ENCODE results near the gene DPH7. TPM values are rescaled to one million over a fixed set of nuclear protein-coding genes. Genes with fewer than 3 reads are reported as not detected.
"Not testable (repeated sequence)": the region's sequence is repeated elsewhere in the genome, so short reads cannot be mapped to it uniquely, and the experiment has no call there.

DPH7 gene
- total RNA-seq, 6 experiments from 2014 or later, result 9.2 to 17.8 (median 11.8) TPM

- TF ChIP-seq CTCF (IDR thresholded peaks at IDR 0.05), result no peak
- TF ChIP-seq POLR2A (IDR thresholded peaks at IDR 0.05), result no peak
- Histone ChIP-seq H3K27ac (no peak overlapping the region), H3K4me1 (peaks cover 0 to 23% (median 5%) of the 10 kb centered on the region in 4 donors), H3K27me3 (no peaks in the 10 kb centered on the region), H3K36me3 (peaks cover 0 to 30% (median 10%) of the 10 kb centered on the region in 4 donors), H3K4me3 (no peak overlapping the region), H3K9me3 (no peaks in the 10 kb centered on the region)
- DNase-seq, result no peak
- ATAC-seq, result no peak
- intact Hi-C loops (cut with DNase I), result no loop called here
- WGBS (ENCODE audit: insufficient coverage, low coverage, low lambda C conversion rate, missing lambda C conversion rate), result 97% methylated on average over 5 of the region's 10 CpGs
Observed at GRCh38 chr9:137574192-137574591, 4.5 kb downstream of the DPH7 start.

- ATAC-seq (no peak), DNase-seq (no peak)
- Histone ChIP-seq H3K27ac (no peak overlapping the region), H3K9me3 (no peaks in the 10 kb centered on the region), H3K4me3 (no peak overlapping the region), H3K27me3 (no peaks in the 10 kb centered on the region), H3K4me1 (no peaks in the 10 kb centered on the region), H3K36me3 (peaks cover 0 to 25% (median 8%) of the 10 kb centered on the region in 4 donors)
- no peak for TF ChIP-seq POLR2A (IDR thresholded peaks at IDR 0.05)
- no peak for TF ChIP-seq CTCF (IDR thresholded peaks at IDR 0.05)
- WGBS (ENCODE audit: insufficient coverage, low coverage, low lambda C conversion rate, missing lambda C conversion rate), result 100% methylated on average over 1 of the region's 3 CpGs
- intact Hi-C loops (cut with DNase I), result no loop called here
Observed at GRCh38 chr9:137570566-137570965, 8.2 kb downstream of the DPH7 start.

- TF ChIP-seq CTCF (IDR thresholded peaks at IDR 0.05), result no peak
- no peak for TF ChIP-seq POLR2A (IDR thresholded peaks at IDR 0.05)
- H3K27ac ChIP-seq, result no peak overlapping the region
- intact Hi-C loops (cut with DNase I), result no loop called here
- peaks cover 0 to 18% (median 8%) of the 10 kb centered on the region in 4 donors for H3K36me3 ChIP-seq
- no peak for DNase-seq
- ATAC-seq, result no peak
- H3K9me3 ChIP-seq, result no peaks in the 10 kb centered on the region
- no peaks in the 10 kb centered on the region for H3K27me3 ChIP-seq
- 98% methylated on average over 5 of the region's 5 CpGs for WGBS (ENCODE audit: insufficient coverage, low coverage, low lambda C conversion rate, missing lambda C conversion rate)
- H3K4me3 ChIP-seq, result no peak overlapping the region
- H3K4me1 ChIP-seq, result no peaks in the 10 kb centered on the region
Observed at GRCh38 chr9:137569609-137570203, 9.0 kb downstream of the DPH7 start.

GRCh38 chr9:137568445-137568844 is 10.3 kb downstream of the DPH7 start:
- DNase-seq; H3K4me1 ChIP-seq; H3K4me3 ChIP-seq; H3K27me3 ChIP-seq; intact Hi-C loops (cut with DNase I); ATAC-seq; H3K27ac ChIP-seq; H3K9me3 ChIP-seq: not testable (repeated sequence)
- peaks cover 0 to 16% (median 5%) of the 10 kb centered on the region in 4 donors for H3K36me3 ChIP-seq
- WGBS (ENCODE audit: insufficient coverage, low coverage, low lambda C conversion rate, missing lambda C conversion rate), result 85% methylated on average over 2 of the region's 5 CpGs

- TF ChIP-seq CTCF (IDR thresholded peaks at IDR 0.05) (no peak), POLR2A (IDR thresholded peaks at IDR 0.05) (no peak)
- Histone ChIP-seq H3K4me1 (peaks cover 0 to 9% (median 0%) of the 10 kb centered on the region in 4 donors), H3K4me3 (no peak overlapping the region), H3K36me3 (peaks cover 0 to 19% (median 0%) of the 10 kb centered on the region in 4 donors), H3K27me3 (no peaks in the 10 kb centered on the region), H3K9me3 (no peaks in the 10 kb centered on the region), H3K27ac (no peak overlapping the region)
- DNase-seq (no peak), ATAC-seq (peak in 1 of 4 donors; percentile 44)
- WGBS (ENCODE audit: insufficient coverage, low coverage, low lambda C conversion rate, missing lambda C conversion rate), result 100% methylated on average over 3 of the region's 18 CpGs
- intact Hi-C loops (cut with DNase I), result no loop called here
Observed at GRCh38 chr9:137564817-137565411, 13.8 kb downstream of the DPH7 start.
